Transverse colon (tissue), 3 donors: ENCODE results near the gene HECTD2.

Source experiments
- CTCF ChIP-seq, 5 experiments: fragments of 200-600 bp in 3 of 5; fragments of 450-650 bp in 2 of 5; sonication (generic) in 3 of 5; IDR thresholded peaks; 1 replicate in 2 of 5; 2 replicates in 3 of 5; pipeline ENCODE4 v1.5.1; 2016 to 2017; ENCODE audit warnings: antibody characterized with exemption in 5 of 5, inconsistent platforms in 3 of 5, mild to moderate bottlenecking in 2 of 5, moderate library complexity in 1 of 5
- POLR2A ChIP-seq: fragments of 450-650 bp; IDR thresholded peaks from one replicate; pipeline ENCODE4 v1.6.1; 2016; ENCODE audit warnings: antibody characterized with exemption, mild to moderate bottlenecking, moderate library complexity

- no peak for TF ChIP-seq CTCF (IDR thresholded peaks at IDR 0.05)
- no peak for TF ChIP-seq POLR2A
Observed at GRCh38 chr10:91564026-91564425, 153.9 kb downstream of the HECTD2 start.
